ENCODE measurements around the gene PPP4R3A. TPM values are rescaled to one million over a fixed set of nuclear protein-coding genes. Genes with fewer than 3 reads are reported as not detected.

Gene PPP4R3A
- total RNA-seq, 1 experiment from 2014 or later: 124 TPM

- H3K4me3 Mint-ChIP-seq: peak overlapping the region; percentile 51
- peaks cover 63% of the 10 kb centered on the region for H3K4me1 Mint-ChIP-seq
- ATAC-seq (no peak), DNase-seq (ENCODE audit: low spot score) (no peak)
- H3K27me3 Mint-ChIP-seq (ENCODE audit: low read depth): no peaks in the 10 kb centered on the region; the same call in 1 of the 2 replicates
- TF ChIP-seq ZNF317 (CRISPR knock-in tag; IDR thresholded peaks at IDR 0.05; ENCODE audit: borderline replicate concordance, low read depth) (no peak), MXD4 (CRISPR knock-in tag; IDR thresholded peaks at IDR 0.05; ENCODE audit: borderline replicate concordance) (no peak), RELA (CRISPR knock-in tag; IDR thresholded peaks at IDR 0.05; ENCODE audit: borderline replicate concordance) (no peak), NFATC4 (CRISPR knock-in tag; IDR thresholded peaks at IDR 0.05) (no peak), ERG (CRISPR knock-in tag; IDR thresholded peaks at IDR 0.05) (no peak), ZNF671 (CRISPR knock-in tag; IDR thresholded peaks at IDR 0.05) (no peak), ZBTB21 (CRISPR knock-in tag; IDR thresholded peaks at IDR 0.05; ENCODE audit: borderline replicate concordance) (no peak), KAT7 (CRISPR knock-in tag; IDR thresholded peaks at IDR 0.05; ENCODE audit: borderline replicate concordance) (no peak)
- H3K36me3 Mint-ChIP-seq: peaks cover 9% of the 10 kb centered on the region
- ChIA-PET POLR2A (interaction anchor here (0.9 to 1.8 kb wide), 3 partner anchors 14 to 16 kb away, joined by 3 to 6 read pairs (median 4); no protein-coding TSS in a partner anchor), CTCF (interaction anchor here (1.4 to 7.0 kb wide), 5 partner anchors 13 to 128 kb away, joined by 3 to 97 read pairs (median 11); no protein-coding TSS in a partner anchor)
- H3K9me3 Mint-ChIP-seq: no peaks in the 10 kb centered on the region
- H3K27ac Mint-ChIP-seq: peak overlapping the region; percentile 100
Observed at GRCh38 chr14:91414475-91414833, 95.7 kb downstream of the PPP4R3A start.

GRCh38 chr14:91413547-91414474, 96.3 kb downstream of the PPP4R3A start:
- H3K4me3 Mint-ChIP-seq: peak overlapping the region; percentile 60
- ChIA-PET CTCF (interaction anchor here (0.8 to 7.0 kb wide), 10 partner anchors 11 to 236 kb away, joined by 3 to 97 read pairs (median 4); no protein-coding TSS in a partner anchor), POLR2A (interaction anchor here (0.6 to 1.8 kb wide), 2 partner anchors 14 to 120 kb away, joined by 3 to 6 read pairs; no protein-coding TSS in a partner anchor)
- DNase-seq (ENCODE audit: low spot score): peak; percentile 92
- H3K36me3 Mint-ChIP-seq: peaks cover 10% of the 10 kb centered on the region
- no peaks in the 10 kb centered on the region; the same call in 1 of the 2 replicates for H3K27me3 Mint-ChIP-seq (ENCODE audit: low read depth)
- peaks cover 57% of the 10 kb centered on the region for H3K4me1 Mint-ChIP-seq
- H3K9me3 Mint-ChIP-seq: no peaks in the 10 kb centered on the region
- ATAC-seq: peak; percentile 78
- H3K27ac Mint-ChIP-seq: peak overlapping the region; percentile 100
- TF ChIP-seq FOXP1 (CRISPR knock-in tag; IDR thresholded peaks at IDR 0.05; ENCODE audit: borderline replicate concordance) (no peak), ZNF121 (CRISPR knock-in tag; IDR thresholded peaks at IDR 0.05) (no peak), SMAD3 (CRISPR knock-in tag; IDR thresholded peaks at IDR 0.05; ENCODE audit: borderline replicate concordance) (no peak), ZNF512 (CRISPR knock-in tag; IDR thresholded peaks at IDR 0.05; ENCODE audit: borderline replicate concordance) (no peak), ZNF671 (CRISPR knock-in tag; IDR thresholded peaks at IDR 0.05) (no peak), MLX (CRISPR knock-in tag; IDR thresholded peaks at IDR 0.05) (no peak), MAX (CRISPR knock-in tag; IDR thresholded peaks at IDR 0.05) (peak; percentile 71), CREM (CRISPR knock-in tag; IDR thresholded peaks at IDR 0.05) (peak; percentile 62), ETV6 (CRISPR knock-in tag; IDR thresholded peaks at IDR 0.05) (peak; percentile 28; the same call in 1 of the 2 replicates), USF2 (CRISPR knock-in tag; IDR thresholded peaks at IDR 0.05) (peak; percentile 97), ZBTB21 (CRISPR knock-in tag; IDR thresholded peaks at IDR 0.05; ENCODE audit: borderline replicate concordance) (0 out of 2 replicates have a peak, but pooled peaks have one; percentile 45), USF1 (CRISPR knock-in tag; IDR thresholded peaks at IDR 0.05) (peak; percentile 96), FOXK1 (CRISPR knock-in tag; IDR thresholded peaks at IDR 0.05) (0 out of 2 replicates have a peak, but pooled peaks have one; percentile 36)
